Vagina (tissue), 2 donors: ENCODE results near the gene CD320.

Experiments
- POLR2A ChIP-seq, 2 donors: fragments of 450-650 bp; IDR thresholded peaks; one replicate each; pipeline ENCODE4 v1.6.1; 2017; ENCODE audit warnings: antibody characterized with exemption in 2 of 2, mild to moderate bottlenecking in 2 of 2, moderate library complexity in 2 of 2
- POLR2AphosphoS5 ChIP-seq, 2 donors: sonication (generic); formaldehyde crosslinking; IDR thresholded peaks; one replicate each; pipeline ENCODE4 v1.9.0; 2017; ENCODE audit warnings: antibody characterized with exemption in 2 of 2, mild to moderate bottlenecking in 2 of 2, low read depth in 1 of 2; ENCODE audit not compliant: insufficient read depth in 1 of 2
- TF ChIP-seq, protein P1 (sequence below), 3 experiments: fragments of 450-650 bp in 2 of 3; fragments of 200-600 bp in 1 of 3; sonication (generic) in 1 of 3; IDR thresholded peaks; one replicate each; pipeline ENCODE4 v1.5.1; 2017 to 2019; ENCODE audit warnings: antibody characterized with exemption in 3 of 3, mild to moderate bottlenecking in 2 of 3, moderate library complexity in 2 of 3

DNA sequence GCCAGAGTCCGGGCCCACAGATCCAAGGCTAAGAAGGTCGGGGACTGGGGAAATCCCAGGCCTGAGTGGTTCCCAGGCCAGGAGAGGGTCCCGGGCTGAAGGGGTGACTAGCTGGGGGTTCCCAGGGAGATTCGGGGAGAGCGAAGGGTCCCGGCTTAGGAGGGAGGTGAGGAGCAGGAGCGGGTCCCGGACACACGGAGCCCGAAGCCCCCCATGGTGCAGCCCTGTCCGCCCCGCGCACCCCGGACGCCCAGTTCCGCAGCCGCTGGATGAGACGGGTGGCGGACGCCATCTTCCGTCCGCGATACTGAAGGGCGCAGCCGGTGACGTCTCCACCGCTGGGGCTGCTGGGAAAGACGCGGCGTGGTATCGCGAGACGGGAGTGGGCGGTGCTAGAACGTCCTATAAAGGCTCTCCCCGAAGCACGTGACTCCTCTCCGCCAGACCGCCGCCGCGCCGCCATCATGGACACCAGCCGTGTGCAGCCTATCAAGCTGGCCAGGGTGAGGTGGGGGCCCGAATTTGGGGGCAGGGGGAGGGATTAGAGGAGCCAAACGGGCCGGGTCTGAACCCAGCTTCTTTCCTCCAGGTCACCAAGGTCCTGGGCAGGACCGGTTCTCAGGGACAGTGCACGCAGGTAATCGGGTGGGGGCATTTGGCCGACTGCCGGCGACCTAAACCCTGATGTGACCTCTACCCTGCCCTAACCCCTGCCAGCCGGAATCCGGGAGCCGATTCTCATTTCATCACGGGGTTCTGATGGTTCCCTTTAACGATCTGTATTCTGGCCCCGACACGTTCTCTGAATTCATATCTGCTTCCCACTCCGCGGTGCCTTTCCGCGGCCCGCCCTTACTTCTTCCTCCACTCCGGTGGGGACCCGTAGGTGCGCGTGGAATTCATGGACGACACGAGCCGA lies 13.2 kb upstream of the CD320 start, which contains the start of the genes NDUFA7 and RPS28:
- peak; percentile 94 to 98 for TF ChIP-seq POLR2AphosphoS5 (IDR thresholded peaks at IDR 0.05; ENCODE audit: insufficient read depth in 1 of 2, low read depth in 1 of 2)
- TF ChIP-seq, protein P1, sequence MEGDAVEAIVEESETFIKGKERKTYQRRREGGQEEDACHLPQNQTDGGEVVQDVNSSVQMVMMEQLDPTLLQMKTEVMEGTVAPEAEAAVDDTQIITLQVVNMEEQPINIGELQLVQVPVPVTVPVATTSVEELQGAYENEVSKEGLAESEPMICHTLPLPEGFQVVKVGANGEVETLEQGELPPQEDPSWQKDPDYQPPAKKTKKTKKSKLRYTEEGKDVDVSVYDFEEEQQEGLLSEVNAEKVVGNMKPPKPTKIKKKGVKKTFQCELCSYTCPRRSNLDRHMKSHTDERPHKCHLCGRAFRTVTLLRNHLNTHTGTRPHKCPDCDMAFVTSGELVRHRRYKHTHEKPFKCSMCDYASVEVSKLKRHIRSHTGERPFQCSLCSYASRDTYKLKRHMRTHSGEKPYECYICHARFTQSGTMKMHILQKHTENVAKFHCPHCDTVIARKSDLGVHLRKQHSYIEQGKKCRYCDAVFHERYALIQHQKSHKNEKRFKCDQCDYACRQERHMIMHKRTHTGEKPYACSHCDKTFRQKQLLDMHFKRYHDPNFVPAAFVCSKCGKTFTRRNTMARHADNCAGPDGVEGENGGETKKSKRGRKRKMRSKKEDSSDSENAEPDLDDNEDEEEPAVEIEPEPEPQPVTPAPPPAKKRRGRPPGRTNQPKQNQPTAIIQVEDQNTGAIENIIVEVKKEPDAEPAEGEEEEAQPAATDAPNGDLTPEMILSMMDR (IDR thresholded peaks at IDR 0.05), result peak; percentile 30 to 36 (median 35)
- TF ChIP-seq POLR2A (IDR thresholded peaks at IDR 0.05), result peak in 1 of 2 donors; percentile 88
